GM10847 (cell line): Measurements from ENCODE around the gene COL6A1.

Experiments used
- POLR2A ChIP-seq: IDR thresholded peaks from 2 replicates; pipeline ENCODE4 v1.6.1; 2011; ENCODE audit not compliant: insufficient read length; ENCODE audit errors: extremely low read depth

COL6A1 gene

DNA sequence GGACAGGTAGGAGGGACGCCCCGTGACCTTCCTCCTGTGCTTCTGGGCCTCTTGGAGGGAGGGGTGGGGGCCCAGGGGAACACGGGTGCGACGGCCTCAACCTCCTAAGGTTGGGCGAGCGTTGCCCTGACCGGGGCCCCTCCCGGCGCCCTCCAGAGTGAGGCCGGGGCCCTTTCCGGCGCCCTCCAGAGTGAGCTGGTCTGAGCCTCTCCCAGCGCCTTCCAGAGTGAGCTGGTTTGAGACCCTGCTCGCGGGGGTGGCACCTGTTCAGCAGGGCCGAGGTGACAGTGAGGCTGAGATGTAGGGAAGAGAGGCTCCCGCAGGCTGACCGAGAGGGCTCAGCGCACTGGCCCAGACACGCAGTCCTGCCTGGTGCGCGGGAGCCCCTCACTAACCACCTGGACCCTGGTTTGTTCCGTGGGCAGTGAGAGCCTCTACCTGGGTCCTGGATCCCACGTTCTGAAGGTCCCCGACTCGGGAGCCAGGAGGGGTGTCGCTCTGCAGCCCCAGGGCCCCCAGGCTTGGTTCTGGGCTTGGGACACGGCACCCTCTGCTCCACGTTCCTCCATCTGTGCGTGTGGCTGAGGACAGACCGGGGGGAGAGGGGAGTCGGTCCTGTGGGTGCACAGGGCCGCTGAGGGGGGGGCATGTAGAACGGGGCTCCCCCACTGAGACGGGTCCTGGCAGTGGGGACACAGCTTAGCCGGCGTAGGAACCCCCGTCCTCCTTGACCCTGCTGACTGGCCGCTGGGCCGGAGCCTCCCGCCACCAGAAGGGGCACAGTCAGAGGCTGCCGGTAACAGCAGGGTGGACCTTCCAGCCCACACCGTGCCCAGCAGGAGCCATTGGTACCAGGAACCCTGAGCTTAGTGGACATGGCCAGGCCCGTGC is 1.4 kb downstream of the COL6A1 start:
- no peak for TF ChIP-seq POLR2A

- TF ChIP-seq POLR2A: no peak
Measured at GRCh38 chr21:45983649-45983965, 2.0 kb downstream of the COL6A1 start.

DNA sequence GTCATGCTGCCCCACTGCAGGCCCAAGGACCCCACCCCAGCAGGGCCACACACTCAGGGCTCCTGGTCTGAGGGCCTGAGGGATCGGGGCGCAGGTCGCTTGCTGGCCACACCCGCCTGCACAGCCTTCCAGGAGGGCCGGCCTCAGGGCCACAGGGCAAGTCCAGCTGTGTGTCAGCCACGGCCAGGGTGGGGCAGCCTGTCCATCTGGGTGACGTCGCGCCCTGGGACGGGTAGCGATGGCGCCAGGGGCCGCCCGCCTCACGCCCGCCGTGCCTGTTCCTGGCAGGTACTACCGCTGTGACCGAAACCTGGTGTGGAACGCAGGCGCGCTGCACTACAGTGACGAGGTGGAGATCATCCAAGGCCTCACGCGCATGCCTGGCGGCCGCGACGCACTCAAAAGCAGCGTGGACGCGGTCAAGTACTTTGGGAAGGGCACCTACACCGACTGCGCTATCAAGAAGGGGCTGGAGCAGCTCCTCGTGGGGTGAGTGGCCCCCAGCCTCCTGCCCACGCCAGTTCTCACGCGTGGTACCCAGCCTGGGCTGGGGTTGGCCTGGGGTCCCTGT is 2.5 kb downstream of the COL6A1 start:
- TF ChIP-seq POLR2A: no peak

- TF ChIP-seq POLR2A: no peak
Measured at GRCh38 chr21:45984584-45985095, 3.1 kb downstream of the COL6A1 start.

DNA sequence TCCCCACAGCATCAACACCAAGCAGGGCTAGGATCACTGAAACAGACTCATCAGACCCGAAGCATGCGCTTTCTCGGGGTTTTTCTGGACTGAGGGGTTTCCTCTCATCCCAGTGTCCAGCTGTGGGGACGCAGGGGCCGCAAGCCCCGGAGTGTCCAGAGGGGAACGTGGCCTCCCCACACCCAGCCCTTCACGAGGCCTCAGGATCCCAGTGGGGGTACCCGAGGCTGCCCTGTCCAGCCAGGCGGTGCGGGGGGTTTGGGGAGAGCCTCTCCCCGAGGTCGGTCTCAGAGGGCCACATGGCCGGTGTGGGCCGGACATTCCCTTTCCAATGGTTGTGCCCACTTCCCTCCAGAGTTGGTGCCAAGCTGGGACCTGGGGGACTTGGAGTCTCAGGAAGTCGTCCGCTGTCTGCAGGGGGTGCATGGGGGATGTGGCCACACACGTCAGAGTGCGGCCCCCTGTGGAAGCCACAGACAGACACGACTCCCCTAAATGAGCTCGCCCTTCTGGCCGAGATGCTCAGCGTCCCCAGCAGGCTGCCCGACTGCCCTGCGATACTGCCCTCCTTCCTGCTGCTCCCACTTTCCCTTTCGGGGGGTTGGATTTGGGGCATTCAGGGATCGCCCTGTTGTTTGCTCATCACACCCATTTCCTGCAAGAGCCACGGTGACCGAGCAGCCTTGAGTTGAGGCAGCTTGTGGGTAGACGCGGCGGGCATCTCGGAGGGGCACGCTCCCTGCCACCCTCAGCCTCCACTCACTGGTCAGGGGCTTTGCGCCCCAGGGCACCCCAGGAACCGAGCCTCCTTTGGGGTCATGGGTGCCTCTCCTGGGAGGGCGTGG is 4.1 kb downstream of the COL6A1 start:
- no peak for TF ChIP-seq POLR2A

GRCh38 chr21:45986316-45987051 is 4.9 kb downstream of the COL6A1 start:
- no peak for TF ChIP-seq POLR2A

DNA sequence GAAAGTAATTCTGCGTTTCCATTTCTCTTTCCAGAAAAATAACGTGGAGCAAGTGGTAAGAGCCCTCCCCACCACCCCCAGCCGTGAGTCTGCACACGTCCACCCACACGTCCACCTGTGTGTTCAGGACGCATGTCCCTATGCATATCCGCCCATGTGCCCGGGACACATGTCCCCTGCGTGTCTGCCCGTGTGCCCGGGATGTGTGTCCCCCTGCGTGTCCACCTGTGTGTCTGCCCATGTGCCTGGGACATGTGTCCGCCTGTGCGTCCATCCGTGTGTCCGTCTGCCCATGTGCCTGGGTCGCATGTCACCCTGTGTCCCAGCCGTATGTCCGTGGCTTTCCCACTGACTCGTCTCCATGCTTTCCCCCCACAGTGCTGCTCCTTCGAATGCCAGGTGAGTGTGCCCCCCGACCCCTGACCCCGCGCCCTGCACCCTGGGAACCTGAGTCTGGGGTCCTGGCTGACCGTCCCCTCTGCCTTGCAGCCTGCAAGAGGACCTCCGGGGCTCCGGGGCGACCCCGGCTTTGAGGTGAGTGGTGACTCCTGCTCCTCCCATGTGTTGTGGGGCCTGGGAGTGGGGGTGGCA is 5.6 kb downstream of the COL6A1 start:
- TF ChIP-seq POLR2A: no peak

DNA sequence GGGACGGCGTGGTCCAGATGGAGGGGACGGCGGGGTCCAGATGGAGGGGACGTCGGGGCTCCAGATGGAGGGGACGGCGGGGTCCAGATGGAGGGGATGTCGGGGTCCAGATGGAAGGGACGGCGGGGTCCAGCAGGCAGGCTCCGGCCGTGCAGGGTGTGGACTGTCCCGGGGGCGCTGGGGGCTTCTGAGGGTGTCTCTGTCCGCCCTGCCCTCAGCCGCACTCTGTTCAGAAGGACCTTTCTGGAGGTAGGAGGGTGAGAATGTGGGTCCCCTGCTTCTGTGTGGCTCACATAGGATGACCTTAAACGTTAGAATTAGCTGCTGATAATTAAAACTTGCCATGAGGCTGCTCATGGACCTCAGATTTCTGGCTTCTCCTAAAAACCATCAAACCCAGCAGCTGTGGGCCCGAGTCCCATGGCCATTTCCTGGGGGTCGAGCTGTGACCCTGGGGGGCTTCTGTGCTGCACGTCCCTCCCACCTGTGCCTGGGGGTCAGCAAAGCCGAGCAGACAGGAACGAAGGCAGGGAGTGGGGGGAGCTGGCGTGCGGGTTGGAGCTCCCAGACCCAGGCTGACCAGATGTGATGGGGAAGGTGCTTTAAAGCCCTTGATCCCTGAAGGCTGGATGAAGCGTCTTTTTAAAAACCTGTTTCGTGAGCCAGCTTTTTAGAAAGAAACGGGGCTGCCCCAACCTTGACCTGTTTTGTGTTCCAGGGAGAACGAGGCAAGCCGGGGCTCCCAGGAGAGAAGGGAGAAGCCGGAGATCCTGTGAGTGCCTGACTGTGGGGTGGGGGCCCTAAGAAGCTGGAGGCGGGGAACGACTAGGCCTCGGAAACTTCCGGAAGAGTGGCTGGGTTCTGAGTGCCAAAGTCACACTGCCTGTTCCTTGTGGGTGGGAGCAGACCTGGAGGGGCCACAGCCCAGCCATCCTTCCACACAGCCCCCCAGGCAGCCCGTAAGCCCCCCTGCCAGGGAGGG is 7.1 kb downstream of the COL6A1 start:
- no peak for TF ChIP-seq POLR2A

GRCh38 chr21:45989355-45990048 is 7.9 kb downstream of the COL6A1 start:
- no peak for TF ChIP-seq POLR2A

GRCh38 chr21:45990049-45990711 is 8.6 kb downstream of the COL6A1 start:
- no peak for TF ChIP-seq POLR2A

DNA sequence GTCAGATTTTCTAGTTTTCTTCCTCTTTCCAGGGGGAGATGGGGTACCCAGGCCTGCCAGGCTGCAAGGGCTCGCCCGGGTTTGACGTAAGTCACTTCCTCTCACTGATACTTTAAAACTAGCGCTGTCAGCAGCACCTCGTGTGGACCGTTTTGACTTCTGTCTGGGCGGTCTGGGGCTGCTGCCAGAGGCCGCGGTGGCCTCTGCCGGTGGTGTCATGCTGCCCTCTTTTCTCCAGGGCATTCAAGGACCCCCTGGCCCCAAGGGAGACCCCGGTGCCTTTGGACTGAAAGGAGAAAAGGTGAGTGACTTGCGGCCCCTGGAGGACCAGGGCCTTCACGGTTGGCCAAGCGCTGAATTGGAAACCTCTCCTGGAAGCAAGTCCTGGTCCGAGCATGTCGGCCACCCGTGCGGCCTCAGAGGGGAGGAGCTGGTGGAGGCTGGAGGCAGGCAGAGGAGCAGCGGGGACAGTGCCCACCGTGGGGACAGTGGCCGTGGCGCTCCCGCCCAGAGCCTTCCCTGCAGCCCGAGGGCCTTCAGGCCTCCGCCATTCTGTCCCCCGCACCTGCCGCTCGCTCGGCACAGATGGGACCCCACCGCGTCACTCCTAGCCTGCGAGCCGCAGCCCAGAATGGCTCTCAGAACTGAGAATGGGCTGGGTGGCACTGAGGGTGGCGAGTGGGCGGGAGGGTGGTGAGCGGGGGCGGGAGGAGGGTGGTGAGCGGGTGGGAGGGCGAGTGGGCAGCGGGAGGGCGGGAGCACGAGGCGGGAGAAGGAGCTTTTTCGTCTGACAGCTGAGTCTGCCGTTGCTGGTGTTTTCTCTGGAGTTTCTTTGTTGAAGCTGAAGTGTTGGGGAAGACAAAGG is 9.4 kb downstream of the COL6A1 start:
- no peak for TF ChIP-seq POLR2A
